B cell (primary cell): ENCODE data around the gene JPT2. TPM values are rescaled to one million over a fixed set of nuclear protein-coding genes. Genes with fewer than 3 reads are reported as not detected.

Source experiments
- ATAC-seq: fragments of 200-7000 bp; cut with Tn5 transposase; one replicate; pipeline ENCODE4 v1.10.0; 2021; ENCODE audit warnings: low read depth, mild to moderate bottlenecking, moderate number of reproducible peaks, moderate library complexity
- CTCF ChIA-PET: fragments of 350-600 bp; sonication (Branson Sonifier 250); formaldehyde crosslinking; loops from one replicate; lab custom pipeline; 2021; ENCODE audit warnings: antibody characterized with exemption, inconsistent platforms; lab: Charles Lee
- POLR2A ChIA-PET: fragments of 350-600 bp; sonication (Branson Sonifier 250); formaldehyde crosslinking; loops from one replicate; lab custom pipeline; 2021; ENCODE audit warnings: antibody characterized with exemption; lab: Charles Lee
- DNase-seq: peaks from one replicate; pipeline ENCODE4 v3.0.0; 2013
- H2AFZ ChIP-seq: 2 replicates; pipeline ENCODE4 v1.6.1; 2012; ENCODE audit warnings: mild to moderate bottlenecking, low read depth, low read length; ENCODE audit not compliant: insufficient read depth, poor library complexity, severe bottlenecking
- H3K27ac ChIP-seq, 2 donors: 1 replicate in 1 of 2; 2 replicates in 1 of 2; pipeline ENCODE4 v1.5.1; 2012 to 2013; ENCODE audit warnings: low read length in 2 of 2, mild to moderate bottlenecking in 2 of 2, moderate library complexity in 1 of 2
- H3K27me3 ChIP-seq, 4 experiments: fragments of 200-600 bp in 1 of 4; sonication (generic) in 1 of 4; replicated peaks in 1 of 4; 1 replicate in 2 of 4; 2 replicates in 2 of 4; pipeline versions ENCODE4 v1.6.1 to v1.7.0; 2013 to 2016; ENCODE audit warnings: low read length in 3 of 4, mild to moderate bottlenecking in 2 of 4, mixed read lengths in 1 of 4, moderate library complexity in 1 of 4; ENCODE audit not compliant: insufficient read depth in 4 of 4, control insufficient read depth in 3 of 4; ENCODE audit errors: control extremely low read depth in 1 of 4
- H3K36me3 ChIP-seq, 2 experiments: replicated peaks in 1 of 2; 1 replicate in 1 of 2; 2 replicates in 1 of 2; pipeline versions ENCODE4 v1.6.1 to v1.7.1; 2013; ENCODE audit warnings: low read length in 1 of 2; ENCODE audit not compliant: insufficient read depth in 2 of 2, control insufficient read depth in 1 of 2; ENCODE audit errors: control extremely low read depth in 1 of 2, extremely low read depth in 1 of 2
- H3K4me1 ChIP-seq, 2 donors: fragments of 200-600 bp in 1 of 2; sonication (generic) in 1 of 2; 1 replicate in 1 of 2; 2 replicates in 1 of 2; pipeline versions ENCODE4 v1.5.1 to v1.6.1; 2013 to 2017; ENCODE audit warnings: low read length in 2 of 2; ENCODE audit not compliant: control insufficient read depth in 2 of 2, insufficient read depth in 2 of 2
- H3K4me2 ChIP-seq: replicated peaks from 2 replicates; pipeline ENCODE3; 2012; ENCODE audit warnings: mild to moderate bottlenecking, low read depth, low read length; ENCODE audit not compliant: poor library complexity, severe bottlenecking
- H3K4me3 ChIP-seq, 5 experiments: fragments of 200-600 bp in 1 of 5; sonication (generic) in 1 of 5; 1 replicate in 3 of 5; 2 replicates in 2 of 5; pipeline versions ENCODE4 v1.5.1 to v1.7.0; 2011 to 2016; ENCODE audit warnings: low read length in 4 of 5, mild to moderate bottlenecking in 4 of 5, low read depth in 2 of 5, control low read depth in 1 of 5, moderate library complexity in 1 of 5; ENCODE audit not compliant: insufficient read depth in 1 of 5; ENCODE audit errors: control extremely low read depth in 1 of 5, extremely low read depth in 1 of 5
- H3K79me2 ChIP-seq: fragments of 200-600 bp; sonication (generic); one replicate; pipeline ENCODE4 v1.6.0; 2016; ENCODE audit warnings: low read length; ENCODE audit not compliant: control insufficient read depth, insufficient read depth
- H3K9ac ChIP-seq: fragments of 200-600 bp; sonication (generic); 2 replicates; pipeline ENCODE4 v1.6.1; 2017; ENCODE audit warnings: mild to moderate bottlenecking, low read length, moderate library complexity
- H3K9me3 ChIP-seq, 3 donors: one replicate each; pipeline versions ENCODE4 v1.6.1 to v1.7.1; 2013; ENCODE audit warnings: low read length in 2 of 3; ENCODE audit not compliant: control insufficient read depth in 2 of 3, insufficient read depth in 1 of 3; ENCODE audit errors: control extremely low read depth in 1 of 3
- H4K20me1 ChIP-seq: 2 replicates; pipeline ENCODE4 v1.6.0; 2012; ENCODE audit warnings: mild to moderate bottlenecking, low read length; ENCODE audit not compliant: insufficient read depth, control insufficient read depth, poor library complexity, severe bottlenecking
- H3K27ac Mint-ChIP-seq: one replicate; pipeline ENCODE4 v1.8.0; 2021; ENCODE audit warnings: mixed read lengths
- H3K27me3 Mint-ChIP-seq: one replicate; pipeline ENCODE4 v1.8.0; 2021; ENCODE audit warnings: mixed read lengths
- H3K4me1 Mint-ChIP-seq: one replicate; pipeline ENCODE4 v1.8.0; 2021; ENCODE audit warnings: mixed read lengths
- H3K4me3 Mint-ChIP-seq: one replicate; pipeline ENCODE4 v1.8.0; 2021; ENCODE audit warnings: mixed read lengths
- H3K9me3 Mint-ChIP-seq: one replicate; pipeline ENCODE4 v1.8.0; 2022; ENCODE audit warnings: mixed read lengths; ENCODE audit not compliant: insufficient read depth
- EZH2 ChIP-seq: IDR thresholded peaks from 2 replicates; pipeline ENCODE4 v1.6.1; 2012; ENCODE audit warnings: borderline replicate concordance, low read depth, mild to moderate bottlenecking, moderate library complexity, low read length; ENCODE audit not compliant: insufficient read depth, poor library complexity, severe bottlenecking
- WGBS: methylation state at CpG from one replicate; pipeline ENCODE4 v1.1.5; 2013; ENCODE audit warnings: missing lambda C conversion rate; ENCODE audit not compliant: insufficient coverage; 5-methylcytosine and 5-hydroxymethylcytosine counted together
- intact Hi-C: fragments of 100-400 bp; cut with micrococcal nuclease; formaldehyde crosslinking; loops from one replicate; pipeline ENCODE4 v1.10.0; 2022
- polyA plus RNA-seq: library from polyadenylated mRNA; depleted of rRNA; stranded (reverse); fragments of >200 nt; gene quantifications from 2 replicates; pipeline ENCODE4 v1.2.3, GENCODE V29; 2012
- total RNA-seq, 2 donors: library from RNA; stranded (reverse); fragments of 120-200 nt in 1 of 2; gene quantifications; 1 replicate in 1 of 2; 2 replicates in 1 of 2; pipeline versions ENCODE4 v1.2.3 to v1.2.4, GENCODE V29; 2013 to 2022
- TF ChIP-seq, protein P1 (sequence below): fragments of 200-600 bp; IDR thresholded peaks from one replicate; pipeline ENCODE4 v1.8.0; 2022; ENCODE audit warnings: antibody characterized with exemption, mild to moderate bottlenecking

Gene JPT2
- total and polyA plus RNA-seq, 2 donors (not counting 1 experiment from before 2014, with no cell fraction given), result 10.7 to 45.7 TPM

DNA sequence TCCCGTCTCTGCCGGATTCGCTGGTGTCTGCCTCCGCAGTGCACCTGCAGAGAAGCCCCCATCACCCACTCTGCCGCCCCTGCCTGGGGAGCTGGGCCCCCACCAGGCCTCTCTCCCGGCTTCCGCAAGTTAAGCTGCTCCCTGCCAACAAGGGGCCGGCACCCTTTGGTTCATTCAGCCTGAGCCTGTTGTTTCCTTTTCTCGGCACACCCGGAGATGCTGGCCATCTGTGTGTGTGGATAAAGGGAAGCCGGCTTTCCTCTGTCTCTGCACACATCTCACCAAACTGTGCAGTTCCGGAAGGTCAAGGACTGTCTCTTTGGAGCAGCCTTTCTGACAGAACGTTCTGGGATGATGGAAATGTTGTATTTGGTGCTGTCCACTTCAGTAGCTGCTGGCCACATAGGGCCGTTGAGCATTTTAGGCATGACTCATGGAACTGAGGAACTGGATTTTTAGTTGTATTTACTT, 34.7 kb downstream of the JPT2 start:
- WGBS, result 57% methylated on average over 9 of the region's 14 CpGs
- DNase-seq (peak; percentile 48), ATAC-seq (no peak)
- Histone ChIP-seq H3K27ac (peak overlapping the region; percentile 90 to 98), H3K9me3 (peaks cover 0 to 1% (median 0%) of the 10 kb centered on the region in 3 donors), H3K27me3 (no peaks in the 10 kb centered on the region), H2AFZ (no peak overlapping the region), H3K4me1 (peaks cover 59 to 79% of the 10 kb centered on the region in 2 donors), H3K36me3 (peaks cover 0 to 18% of the 10 kb centered on the region in 2 experiments), H4K20me1 (peaks cover 26% of the 10 kb centered on the region), H3K79me2 (peaks cover 100% of the 10 kb centered on the region), H3K9ac (peak overlapping the region; percentile 40), H3K4me3 (peak overlapping the region in 4 of 5 experiments; percentile 15 to 42 (median 16)), H3K4me2 (peak overlapping the region; percentile 59)
- H3K4me3 Mint-ChIP-seq, result peak overlapping the region; percentile 85
- ChIA-PET POLR2A (no interaction called here), CTCF (no interaction called here)
- peak overlapping the region; percentile 98 for H3K27ac Mint-ChIP-seq
- no peaks in the 10 kb centered on the region for H3K9me3 Mint-ChIP-seq
- H3K4me1 Mint-ChIP-seq, result peaks cover 64% of the 10 kb centered on the region
- no peak for TF ChIP-seq EZH2
- TF ChIP-seq, protein P1, sequence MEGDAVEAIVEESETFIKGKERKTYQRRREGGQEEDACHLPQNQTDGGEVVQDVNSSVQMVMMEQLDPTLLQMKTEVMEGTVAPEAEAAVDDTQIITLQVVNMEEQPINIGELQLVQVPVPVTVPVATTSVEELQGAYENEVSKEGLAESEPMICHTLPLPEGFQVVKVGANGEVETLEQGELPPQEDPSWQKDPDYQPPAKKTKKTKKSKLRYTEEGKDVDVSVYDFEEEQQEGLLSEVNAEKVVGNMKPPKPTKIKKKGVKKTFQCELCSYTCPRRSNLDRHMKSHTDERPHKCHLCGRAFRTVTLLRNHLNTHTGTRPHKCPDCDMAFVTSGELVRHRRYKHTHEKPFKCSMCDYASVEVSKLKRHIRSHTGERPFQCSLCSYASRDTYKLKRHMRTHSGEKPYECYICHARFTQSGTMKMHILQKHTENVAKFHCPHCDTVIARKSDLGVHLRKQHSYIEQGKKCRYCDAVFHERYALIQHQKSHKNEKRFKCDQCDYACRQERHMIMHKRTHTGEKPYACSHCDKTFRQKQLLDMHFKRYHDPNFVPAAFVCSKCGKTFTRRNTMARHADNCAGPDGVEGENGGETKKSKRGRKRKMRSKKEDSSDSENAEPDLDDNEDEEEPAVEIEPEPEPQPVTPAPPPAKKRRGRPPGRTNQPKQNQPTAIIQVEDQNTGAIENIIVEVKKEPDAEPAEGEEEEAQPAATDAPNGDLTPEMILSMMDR, result no peak
- no peaks in the 10 kb centered on the region for H3K27me3 Mint-ChIP-seq
- intact Hi-C loops, result no loop called here

DNA sequence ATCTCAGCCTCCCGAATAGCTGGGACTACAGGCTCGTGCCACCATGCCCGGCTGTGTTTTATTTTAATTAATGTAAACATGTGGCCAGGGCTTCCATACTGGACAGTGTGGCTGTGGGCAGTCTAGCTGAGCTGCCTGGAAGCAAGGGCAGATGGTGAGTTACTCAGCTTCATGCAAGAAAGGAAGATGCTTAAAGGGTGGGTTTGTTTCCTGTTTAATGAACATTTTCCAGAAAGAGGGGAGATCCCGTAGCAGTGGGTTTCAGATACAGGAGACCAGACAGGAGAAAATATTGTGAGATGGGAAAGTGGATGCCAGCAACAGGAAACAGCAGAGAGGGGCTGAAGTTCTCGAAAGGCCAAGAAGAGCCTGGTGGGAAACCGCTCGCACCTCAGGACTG, 35.3 kb downstream of the JPT2 start:
- H3K27me3 Mint-ChIP-seq, result no peaks in the 10 kb centered on the region
- peak overlapping the region; percentile 85 for H3K4me3 Mint-ChIP-seq
- DNase-seq, result no peak
- intact Hi-C loops, result no loop called here
- H3K4me3 ChIP-seq, result peak overlapping the region in 3 of 5 experiments; percentile 12 to 42 (median 16)
- no peak overlapping the region for H2AFZ ChIP-seq
- H3K4me2 ChIP-seq, result peak overlapping the region; percentile 59
- peak overlapping the region; percentile 40 for H3K9ac ChIP-seq
- TF ChIP-seq, protein P1, result no peak
- H4K20me1 ChIP-seq, result peaks cover 22% of the 10 kb centered on the region
- peaks cover 59 to 79% of the 10 kb centered on the region in 2 donors for H3K4me1 ChIP-seq
- POLR2A ChIA-PET, result interaction anchor here (0.5 to 1.2 kb wide), 2 partner anchors 7 to 91 kb away, joined by 3 to 9 read pairs; partner anchors contain the start of gene MAPK8IP3
- H3K27ac ChIP-seq, result peak overlapping the region; percentile 90 to 98
- H3K9me3 ChIP-seq, result peaks cover 0 to 6% (median 0%) of the 10 kb centered on the region in 3 donors
- no peaks in the 10 kb centered on the region for H3K27me3 ChIP-seq
- CTCF ChIA-PET, result interaction anchor here (0.6 to 1.2 kb wide), 4 partner anchors 7 to 289 kb away, joined by 3 to 4 read pairs (median 3); partner anchors contain the start of genes MAPK8IP3, NUBP2 and SPSB3
- H3K4me1 Mint-ChIP-seq, result peaks cover 59% of the 10 kb centered on the region
- no peaks in the 10 kb centered on the region for H3K9me3 Mint-ChIP-seq
- H3K27ac Mint-ChIP-seq, result peak overlapping the region; percentile 98
- H3K79me2 ChIP-seq, result peaks cover 100% of the 10 kb centered on the region
- H3K36me3 ChIP-seq, result peaks cover 0 to 13% of the 10 kb centered on the region in 2 experiments
- 50% methylated on average over 1 of the region's 7 CpGs for WGBS
- ATAC-seq, result no peak
